Measurements from ENCODE around the gene PTTG2. TPM values are rescaled to one million over a fixed set of nuclear protein-coding genes. Genes with fewer than 3 reads are reported as not detected.

PTTG2 gene
- total RNA-seq, 2 experiments from 2014 or later, result 1.7 to 2.2 TPM

- H3K27ac Mint-ChIP-seq, result no peak overlapping the region
- ChIA-PET POLR2A (no interaction called here), CTCF (no interaction called here)
- peaks cover 46% of the 10 kb centered on the region for H3K4me1 Mint-ChIP-seq
- no peak overlapping the region for H3K4me3 Mint-ChIP-seq
- no peaks in the 10 kb centered on the region for H3K27me3 Mint-ChIP-seq
- peaks cover 9% of the 10 kb centered on the region for H3K36me3 Mint-ChIP-seq (ENCODE audit: low read depth)
- H3K9me3 Mint-ChIP-seq, result no peaks in the 10 kb centered on the region
- DNase-seq, result no peak
Measured at GRCh38 chr4:37995981-37996775, 36.0 kb downstream of the PTTG2 start.

DNA sequence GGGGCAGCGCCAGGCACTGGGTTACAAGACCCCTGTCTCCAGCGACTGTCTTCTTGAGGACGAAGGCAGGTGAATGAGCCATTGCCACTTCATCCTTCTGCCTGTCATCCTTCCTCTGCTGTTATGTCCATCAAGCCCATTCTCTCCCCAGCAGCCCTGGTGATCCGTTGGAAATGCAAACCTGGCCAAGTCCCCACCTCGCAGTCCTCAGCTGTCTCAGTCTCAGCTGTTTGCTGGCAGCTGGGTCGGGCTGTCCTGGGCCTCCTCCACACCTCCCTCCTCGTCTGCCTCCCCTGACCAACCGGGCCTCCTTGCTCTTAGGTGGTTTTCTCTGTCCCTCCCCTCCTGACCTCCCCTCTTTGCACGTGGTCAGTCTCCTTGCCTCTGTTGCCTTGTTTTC, 38.0 kb downstream of the PTTG2 start:
- ChIA-PET CTCF (interaction anchor here (1.0 kb wide), 1 partner anchor 20 kb away, joined by 3 read pairs; no protein-coding TSS in a partner anchor), POLR2A (no interaction called here)
- peaks cover 51% of the 10 kb centered on the region for H3K4me1 Mint-ChIP-seq
- H3K27me3 Mint-ChIP-seq, result no peaks in the 10 kb centered on the region
- no peak overlapping the region for H3K4me3 Mint-ChIP-seq
- DNase-seq, result no peak
- H3K9me3 Mint-ChIP-seq, result no peaks in the 10 kb centered on the region
- H3K27ac Mint-ChIP-seq, result no peak overlapping the region
- H3K36me3 Mint-ChIP-seq (ENCODE audit: low read depth), result peaks cover 6% of the 10 kb centered on the region

GRCh38 chr4:37999000-37999716, 39.0 kb downstream of the PTTG2 start:
- peak overlapping the region; percentile 73 for H3K27ac Mint-ChIP-seq
- H3K9me3 Mint-ChIP-seq, result no peaks in the 10 kb centered on the region
- peaks cover 49% of the 10 kb centered on the region for H3K4me1 Mint-ChIP-seq
- H3K4me3 Mint-ChIP-seq, result peak overlapping the region; percentile 28
- ChIA-PET CTCF (no interaction called here), POLR2A (no interaction called here)
- H3K27me3 Mint-ChIP-seq, result no peaks in the 10 kb centered on the region
- DNase-seq, result peak; percentile 29
- peaks cover 6% of the 10 kb centered on the region for H3K36me3 Mint-ChIP-seq (ENCODE audit: low read depth)

GRCh38 chr4:37999965-38000364, 39.8 kb downstream of the PTTG2 start:
- POLR2A ChIA-PET, result no interaction called here

DNA sequence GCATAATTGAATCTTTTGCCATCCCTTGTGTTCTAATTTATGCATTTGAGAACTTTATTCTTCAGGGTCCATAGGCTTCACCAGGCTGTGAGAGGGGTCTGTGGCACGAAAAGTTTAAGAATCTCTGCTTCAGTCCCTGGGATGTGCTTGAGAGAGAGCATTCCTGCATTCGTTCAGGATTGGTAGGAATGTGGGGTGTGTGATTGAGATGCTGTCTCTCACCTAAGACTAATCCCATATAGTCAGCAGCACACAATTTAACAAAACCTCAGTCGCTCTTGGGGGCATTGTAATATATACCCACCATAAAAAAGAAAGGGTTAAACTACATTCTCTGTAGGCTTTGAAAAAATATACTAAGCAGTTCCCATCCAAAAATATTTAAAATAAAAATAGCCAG, 41.7 kb downstream of the PTTG2 start:
- CTCF ChIA-PET, result no interaction called here
- peaks cover 39% of the 10 kb centered on the region for H3K4me1 Mint-ChIP-seq
- no peaks in the 10 kb centered on the region for H3K9me3 Mint-ChIP-seq

More at GRCh38 chr4:37999965-38000364, 39.8 kb downstream of the PTTG2 start:
- Mint-ChIP-seq H3K4me3 (no peak overlapping the region), H3K27me3 (no peaks in the 10 kb centered on the region), H3K9me3 (no peaks in the 10 kb centered on the region), H3K27ac (no peak overlapping the region), H3K36me3 (ENCODE audit: low read depth) (peaks cover 6% of the 10 kb centered on the region), H3K4me1 (peaks cover 42% of the 10 kb centered on the region)
- CTCF ChIA-PET, result no interaction called here
- DNase-seq, result no peak

DNA sequence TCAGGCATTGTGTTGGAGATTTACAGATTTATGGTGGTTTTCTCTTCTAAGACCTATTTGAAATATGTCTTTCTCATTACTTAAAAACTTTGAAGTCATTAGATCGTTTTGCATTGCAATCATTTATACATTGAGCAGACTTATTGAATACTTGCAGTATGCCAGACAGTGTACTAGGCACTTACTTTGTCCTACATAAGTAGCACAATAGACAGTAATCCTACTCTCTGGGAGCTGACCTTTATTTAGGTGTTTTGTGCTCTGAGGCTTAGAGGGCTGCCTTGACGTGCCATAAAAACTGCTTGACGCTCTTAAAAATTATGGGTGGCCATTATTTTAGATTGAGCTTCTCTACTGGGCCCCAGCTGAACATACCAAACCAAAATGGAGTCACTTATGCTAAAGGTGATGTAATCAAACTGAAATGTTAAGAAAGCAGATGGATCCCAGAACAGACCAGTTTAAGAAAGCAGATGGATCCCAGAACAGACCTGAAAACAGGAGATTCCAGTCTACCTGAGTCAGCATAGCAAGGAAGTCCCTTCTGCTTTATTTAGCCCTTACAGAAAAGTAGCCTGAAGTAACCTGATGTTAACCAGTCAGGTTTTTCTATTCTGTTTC, 42.4 kb downstream of the PTTG2 start:
- POLR2A ChIA-PET, result no interaction called here
- DNase-seq, result no peak
- no peak overlapping the region for H3K27ac Mint-ChIP-seq
- H3K27me3 Mint-ChIP-seq, result no peaks in the 10 kb centered on the region
- peaks cover 41% of the 10 kb centered on the region for H3K4me1 Mint-ChIP-seq
- no peak overlapping the region for H3K4me3 Mint-ChIP-seq
- CTCF ChIA-PET, result no interaction called here
- H3K36me3 Mint-ChIP-seq (ENCODE audit: low read depth), result peaks cover 8% of the 10 kb centered on the region
- H3K9me3 Mint-ChIP-seq, result no peaks in the 10 kb centered on the region

More for the DNA sequence above, 41.7 kb downstream of the PTTG2 start:
- no peak overlapping the region for H3K4me3 Mint-ChIP-seq
- DNase-seq, result no peak
- POLR2A ChIA-PET, result no interaction called here
- no peaks in the 10 kb centered on the region for H3K27me3 Mint-ChIP-seq
- peaks cover 8% of the 10 kb centered on the region for H3K36me3 Mint-ChIP-seq (ENCODE audit: low read depth)
- no peak overlapping the region for H3K27ac Mint-ChIP-seq

- CTCF ChIA-PET, result no interaction called here
- no peak overlapping the region for H3K27ac Mint-ChIP-seq
- H3K9me3 Mint-ChIP-seq, result no peaks in the 10 kb centered on the region
- peaks cover 38% of the 10 kb centered on the region for H3K4me1 Mint-ChIP-seq
- no peak for DNase-seq
- H3K4me3 Mint-ChIP-seq, result no peak overlapping the region
- H3K27me3 Mint-ChIP-seq, result no peaks in the 10 kb centered on the region
- peaks cover 8% of the 10 kb centered on the region for H3K36me3 Mint-ChIP-seq (ENCODE audit: low read depth)
- POLR2A ChIA-PET, result no interaction called here
Measured at GRCh38 chr4:38003102-38003501, 42.9 kb downstream of the PTTG2 start.

DNA sequence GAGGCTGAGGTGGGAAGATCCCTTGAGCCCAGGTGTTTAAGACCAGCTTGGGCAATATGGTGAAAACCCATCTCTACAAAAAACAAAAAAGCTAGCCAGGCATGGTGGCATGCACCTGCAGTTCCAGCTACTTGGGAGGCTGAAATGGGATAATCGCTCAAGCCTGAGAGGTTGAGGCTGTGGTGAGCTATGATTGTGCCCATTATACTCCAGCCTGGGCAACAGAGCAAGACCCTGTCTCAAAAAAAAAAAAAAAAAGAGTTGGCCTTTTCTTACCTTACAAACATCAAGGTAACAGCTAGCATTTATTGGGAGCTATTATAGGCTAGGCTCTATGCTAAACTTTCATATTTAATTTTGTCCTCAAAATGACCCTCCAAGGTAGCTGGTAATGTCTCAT, 43.4 kb downstream of the PTTG2 start:
- CTCF ChIA-PET, result no interaction called here
- no peaks in the 10 kb centered on the region for H3K9me3 Mint-ChIP-seq
- no peak overlapping the region for H3K4me3 Mint-ChIP-seq
- H3K36me3 Mint-ChIP-seq (ENCODE audit: low read depth), result peaks cover 6% of the 10 kb centered on the region
- DNase-seq, result no peak
- no peaks in the 10 kb centered on the region for H3K27me3 Mint-ChIP-seq
- peaks cover 33% of the 10 kb centered on the region for H3K4me1 Mint-ChIP-seq
- POLR2A ChIA-PET, result interaction anchor here (0.6 kb wide), 2 partner anchors 142 to 953 kb away, joined by 4 to 5 read pairs; no protein-coding TSS in a partner anchor
- no peak overlapping the region for H3K27ac Mint-ChIP-seq

- H3K4me3 Mint-ChIP-seq, result no peak overlapping the region
- no peak overlapping the region for H3K27ac Mint-ChIP-seq
- ChIA-PET CTCF (no interaction called here), POLR2A (interaction anchor here (0.6 kb wide), 2 partner anchors 142 to 953 kb away, joined by 4 to 5 read pairs; no protein-coding TSS in a partner anchor)
- H3K27me3 Mint-ChIP-seq, result no peaks in the 10 kb centered on the region
- no peak for DNase-seq
- H3K9me3 Mint-ChIP-seq, result no peaks in the 10 kb centered on the region
- H3K4me1 Mint-ChIP-seq, result peaks cover 28% of the 10 kb centered on the region
- peaks cover 6% of the 10 kb centered on the region for H3K36me3 Mint-ChIP-seq (ENCODE audit: low read depth)
Measured at GRCh38 chr4:38004062-38004461, 43.9 kb downstream of the PTTG2 start.

DNA sequence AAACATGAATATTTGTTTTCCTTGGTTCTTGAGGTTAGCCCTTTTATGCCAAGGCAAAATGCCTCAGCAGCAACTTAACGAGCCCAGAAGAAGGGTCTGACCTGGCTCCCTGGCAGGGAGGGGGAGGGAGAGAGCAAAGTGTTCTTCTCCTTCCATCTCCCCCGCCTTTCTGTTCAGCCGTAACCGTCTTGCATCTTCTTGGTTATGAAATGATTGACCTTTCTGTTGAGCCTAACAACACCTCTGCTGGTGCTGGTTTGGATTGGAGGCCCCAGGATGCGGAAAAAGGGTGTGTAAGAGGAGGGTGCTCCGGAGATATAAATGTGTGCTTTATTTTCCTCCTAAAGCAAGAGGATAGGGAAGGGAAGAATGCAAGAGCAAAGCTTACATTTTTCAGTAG, 44.7 kb downstream of the PTTG2 start:
- Mint-ChIP-seq H3K4me1 (peaks cover 20% of the 10 kb centered on the region), H3K4me3 (no peak overlapping the region), H3K27me3 (no peaks in the 10 kb centered on the region), H3K27ac (no peak overlapping the region), H3K36me3 (ENCODE audit: low read depth) (peaks cover 6% of the 10 kb centered on the region), H3K9me3 (no peaks in the 10 kb centered on the region)
- DNase-seq, result no peak
- ChIA-PET POLR2A (no interaction called here), CTCF (no interaction called here)

DNA sequence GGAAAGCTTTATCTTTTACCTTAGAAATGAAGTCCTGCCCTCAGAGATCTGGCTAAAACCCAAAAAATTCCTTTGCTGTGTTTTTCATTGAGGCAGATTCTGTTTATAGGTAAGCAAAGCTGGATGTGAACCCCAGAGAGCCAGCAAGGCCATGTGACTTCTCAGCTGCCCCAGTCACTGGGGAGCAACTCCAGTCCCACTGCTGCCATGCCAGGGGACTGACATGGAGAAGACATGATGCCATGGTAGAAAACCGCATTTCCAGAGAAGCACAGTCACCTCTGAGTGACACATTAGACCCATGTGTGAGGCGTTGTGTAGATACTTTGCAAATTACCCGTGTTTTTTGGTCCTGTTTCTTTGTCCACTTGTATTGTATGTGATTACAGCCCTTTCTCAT, 45.4 kb downstream of the PTTG2 start:
- no peaks in the 10 kb centered on the region for H3K9me3 Mint-ChIP-seq
- ChIA-PET POLR2A (no interaction called here), CTCF (interaction anchor here (0.6 kb wide), 1 partner anchor 228 kb away, joined by 5 read pairs; no protein-coding TSS in a partner anchor)
- H3K4me1 Mint-ChIP-seq, result peaks cover 21% of the 10 kb centered on the region
- no peaks in the 10 kb centered on the region for H3K27me3 Mint-ChIP-seq
- H3K27ac Mint-ChIP-seq, result no peak overlapping the region
- no peak overlapping the region for H3K4me3 Mint-ChIP-seq
- peaks cover 6% of the 10 kb centered on the region for H3K36me3 Mint-ChIP-seq (ENCODE audit: low read depth)
- no peak for DNase-seq

DNA sequence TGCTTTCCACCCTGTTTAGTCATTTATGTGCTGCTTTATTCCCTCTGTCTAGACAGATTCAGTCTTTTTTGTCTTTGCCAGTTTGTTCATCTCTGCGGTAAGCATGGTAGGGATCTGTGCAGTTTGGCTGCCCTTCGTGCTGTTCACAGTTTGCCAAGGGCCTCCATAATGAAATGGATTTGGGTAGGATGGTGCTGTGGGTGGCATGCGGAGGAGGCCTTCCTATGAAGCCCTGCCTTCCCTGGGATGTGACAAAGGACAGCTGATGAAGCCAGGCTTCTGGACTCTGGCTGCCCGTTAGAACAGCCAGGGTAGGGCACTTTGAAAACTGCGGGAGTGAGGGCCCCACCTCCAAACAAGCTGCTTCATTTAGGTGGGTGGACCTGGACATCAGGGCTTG, 47.4 kb downstream of the PTTG2 start:
- no peak for DNase-seq
- H3K4me1 Mint-ChIP-seq, result peaks cover 20% of the 10 kb centered on the region
- no peaks in the 10 kb centered on the region for H3K9me3 Mint-ChIP-seq
- POLR2A ChIA-PET, result no interaction called here
- CTCF ChIA-PET, result interaction anchor here (0.6 kb wide), 1 partner anchor 277 kb away, joined by 3 read pairs; no protein-coding TSS in a partner anchor
- H3K27ac Mint-ChIP-seq, result no peak overlapping the region
- no peak overlapping the region for H3K4me3 Mint-ChIP-seq
- H3K36me3 Mint-ChIP-seq (ENCODE audit: low read depth), result peaks cover 4% of the 10 kb centered on the region
- H3K27me3 Mint-ChIP-seq, result no peaks in the 10 kb centered on the region

DNA sequence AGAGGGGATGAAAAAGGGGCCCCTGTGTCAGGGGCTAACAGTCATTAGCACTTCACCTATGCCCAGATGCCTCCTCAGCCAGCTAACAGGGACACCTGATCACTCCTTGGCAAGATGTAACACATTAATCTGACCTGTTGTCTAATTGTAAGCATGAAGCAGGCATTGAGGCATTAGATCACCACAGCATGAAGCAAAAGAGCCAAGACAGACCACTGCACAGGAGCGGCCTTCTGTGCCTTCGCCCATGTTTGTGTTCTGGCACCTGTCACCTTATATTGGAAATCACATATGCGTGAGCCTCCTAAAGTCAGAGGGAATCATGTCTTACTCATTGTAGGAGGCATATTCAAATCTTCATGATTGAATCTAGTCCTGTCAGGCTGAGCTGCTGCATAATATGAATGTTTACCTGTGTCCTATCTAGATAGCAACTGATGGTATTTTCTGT, 48.4 kb downstream of the PTTG2 start:
- H3K4me3 Mint-ChIP-seq, result no peak overlapping the region
- no peaks in the 10 kb centered on the region for H3K9me3 Mint-ChIP-seq
- H3K27ac Mint-ChIP-seq, result no peak overlapping the region
- peaks cover 14% of the 10 kb centered on the region for H3K4me1 Mint-ChIP-seq
- H3K27me3 Mint-ChIP-seq, result no peaks in the 10 kb centered on the region
- peaks cover 4% of the 10 kb centered on the region for H3K36me3 Mint-ChIP-seq (ENCODE audit: low read depth)
- ChIA-PET POLR2A (no interaction called here), CTCF (no interaction called here)
- DNase-seq, result no peak
